Measurements from ENCODE around the gene MED12L.

DNA sequence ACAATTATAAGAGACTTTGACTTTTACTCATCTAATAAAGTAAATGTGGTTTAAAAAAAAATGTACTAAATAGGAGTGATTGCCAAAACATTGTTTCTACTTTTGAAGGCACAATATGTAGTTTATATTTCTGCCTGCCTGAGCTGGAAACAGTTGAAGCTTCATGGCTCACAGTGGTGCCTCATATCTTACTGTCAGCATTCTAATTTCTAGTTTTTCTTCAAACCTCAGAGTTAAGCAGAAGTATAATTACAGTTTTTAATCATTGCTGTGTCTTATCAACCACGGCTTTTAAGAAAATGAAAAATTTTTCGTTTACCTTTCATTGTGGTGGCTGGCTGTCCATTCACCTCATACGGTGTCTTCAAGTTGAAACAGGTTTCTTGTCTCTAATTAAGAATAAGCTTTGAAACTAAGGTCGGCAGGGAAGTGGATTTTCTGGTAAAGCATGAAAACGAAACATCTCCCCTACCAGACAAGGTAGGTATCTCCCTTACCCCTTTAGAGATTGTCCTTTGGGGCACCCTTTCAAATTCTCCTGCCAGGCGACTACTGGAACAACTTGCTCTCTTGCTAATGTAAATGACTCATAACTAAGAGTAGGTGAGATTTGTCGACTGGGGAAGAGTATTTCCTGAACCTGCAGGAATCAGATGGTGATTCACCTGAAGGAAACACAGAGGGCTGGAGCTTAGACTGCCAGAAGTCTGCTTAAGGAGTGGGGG, 231.0 kb downstream of the MED12L start, which contains the start of gene GPR87:
- TF ChIP-seq, protein P1, sequence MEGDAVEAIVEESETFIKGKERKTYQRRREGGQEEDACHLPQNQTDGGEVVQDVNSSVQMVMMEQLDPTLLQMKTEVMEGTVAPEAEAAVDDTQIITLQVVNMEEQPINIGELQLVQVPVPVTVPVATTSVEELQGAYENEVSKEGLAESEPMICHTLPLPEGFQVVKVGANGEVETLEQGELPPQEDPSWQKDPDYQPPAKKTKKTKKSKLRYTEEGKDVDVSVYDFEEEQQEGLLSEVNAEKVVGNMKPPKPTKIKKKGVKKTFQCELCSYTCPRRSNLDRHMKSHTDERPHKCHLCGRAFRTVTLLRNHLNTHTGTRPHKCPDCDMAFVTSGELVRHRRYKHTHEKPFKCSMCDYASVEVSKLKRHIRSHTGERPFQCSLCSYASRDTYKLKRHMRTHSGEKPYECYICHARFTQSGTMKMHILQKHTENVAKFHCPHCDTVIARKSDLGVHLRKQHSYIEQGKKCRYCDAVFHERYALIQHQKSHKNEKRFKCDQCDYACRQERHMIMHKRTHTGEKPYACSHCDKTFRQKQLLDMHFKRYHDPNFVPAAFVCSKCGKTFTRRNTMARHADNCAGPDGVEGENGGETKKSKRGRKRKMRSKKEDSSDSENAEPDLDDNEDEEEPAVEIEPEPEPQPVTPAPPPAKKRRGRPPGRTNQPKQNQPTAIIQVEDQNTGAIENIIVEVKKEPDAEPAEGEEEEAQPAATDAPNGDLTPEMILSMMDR (IDR thresholded peaks at IDR 0.05): no peak
- TF ChIP-seq EP300 (IDR thresholded peaks at IDR 0.05) (no peak), POLR2A (IDR thresholded peaks at IDR 0.05) (no peak), POLR2AphosphoS5 (IDR thresholded peaks at IDR 0.05) (no peak)

Data from gastroesophageal sphincter (tissue), 3 donors.